T-helper 1 cell treated with Interleukin-12 subunit alpha and Interleukin-12 subunit beta and Interleukin-4 antibody, amounts not matched to agents 30 μg/mL and 1 μg/mL, for 36 hours (primary cell): ENCODE data around the gene CCDC192.
"Not testable (repeated sequence)": the region's sequence is repeated elsewhere in the genome, so short reads cannot be mapped to it uniquely, and the experiment has no call there.

Experiments used
- H3K27ac Mint-ChIP-seq: one replicate; pipeline ENCODE4 v1.8.0; 2021; ENCODE audit warnings: mild to moderate bottlenecking, mixed read lengths
- H3K27me3 Mint-ChIP-seq: one replicate; pipeline ENCODE4 v1.8.0; 2021; ENCODE audit warnings: low read depth, mixed read lengths
- H3K36me3 Mint-ChIP-seq: one replicate; pipeline ENCODE4 v1.8.0; 2021; ENCODE audit warnings: low read depth, mixed read lengths
- H3K4me1 Mint-ChIP-seq: one replicate; pipeline ENCODE4 v1.8.0; 2021; ENCODE audit warnings: low read depth, mixed read lengths
- H3K4me3 Mint-ChIP-seq: one replicate; pipeline ENCODE4 v1.8.0; 2021; ENCODE audit warnings: mild to moderate bottlenecking, moderate library complexity, mixed read lengths
- H3K9me3 Mint-ChIP-seq: one replicate; pipeline ENCODE4 v1.8.0; 2021; ENCODE audit warnings: mixed read lengths

Gene CCDC192, protein sequence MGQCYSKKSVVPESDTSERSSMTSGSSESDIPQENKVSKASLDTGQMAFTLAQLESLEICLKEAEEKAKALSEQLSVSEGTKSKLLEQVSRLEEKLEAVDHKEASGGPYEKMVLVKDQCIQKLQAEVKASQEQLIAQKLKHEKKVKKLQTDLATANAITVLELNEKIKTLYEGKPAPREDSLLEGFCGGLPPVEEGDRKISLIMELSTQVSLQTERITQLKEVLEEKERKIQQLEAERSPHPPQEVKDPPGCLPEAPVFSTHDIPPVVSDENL

GRCh38 chr5:127702926-127703561, at the start of gene CCDC192:
TSS of gene CCDC192 (plus strand) at chr5:127703391. CDS start at chr5:127703446, 55 bp downstream.
- no peak within 1 kb of the TSS for H3K27ac Mint-ChIP-seq
- H3K27me3 Mint-ChIP-seq = no peaks in the 10 kb centered on the region
- no peaks in the 10 kb centered on the region for H3K9me3 Mint-ChIP-seq
- no peak within 1 kb of the TSS for H3K4me3 Mint-ChIP-seq
- no peaks in the 10 kb centered on the region for H3K36me3 Mint-ChIP-seq
- peaks cover 3% of the 10 kb centered on the region for H3K4me1 Mint-ChIP-seq

DNA sequence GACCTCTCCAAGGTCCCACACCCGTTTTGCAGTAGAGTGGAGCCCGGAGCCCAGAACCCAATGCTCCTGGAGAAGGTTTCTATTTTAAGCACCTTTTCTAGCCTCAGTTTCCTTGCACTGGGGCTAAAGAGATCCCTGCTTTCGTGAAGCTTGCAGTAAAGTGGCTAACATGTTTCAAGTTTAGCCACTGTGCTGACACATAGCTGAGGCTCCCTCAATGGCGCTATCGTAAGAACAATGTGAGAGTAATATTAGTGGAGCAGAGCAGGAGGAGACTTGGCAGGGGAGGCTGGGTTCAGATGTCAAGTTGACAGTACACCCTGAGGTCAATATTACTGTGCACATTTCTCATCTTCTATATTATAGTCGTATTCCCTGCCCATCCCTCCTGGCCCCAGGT, 46.4 kb upstream of the CCDC192 start:
- Mint-ChIP-seq H3K27ac (no peak overlapping the region), H3K4me1 (no peaks in the 10 kb centered on the region), H3K4me3 (no peak overlapping the region), H3K9me3 (no peaks in the 10 kb centered on the region), H3K27me3 (no peaks in the 10 kb centered on the region), H3K36me3 (no peaks in the 10 kb centered on the region)

DNA sequence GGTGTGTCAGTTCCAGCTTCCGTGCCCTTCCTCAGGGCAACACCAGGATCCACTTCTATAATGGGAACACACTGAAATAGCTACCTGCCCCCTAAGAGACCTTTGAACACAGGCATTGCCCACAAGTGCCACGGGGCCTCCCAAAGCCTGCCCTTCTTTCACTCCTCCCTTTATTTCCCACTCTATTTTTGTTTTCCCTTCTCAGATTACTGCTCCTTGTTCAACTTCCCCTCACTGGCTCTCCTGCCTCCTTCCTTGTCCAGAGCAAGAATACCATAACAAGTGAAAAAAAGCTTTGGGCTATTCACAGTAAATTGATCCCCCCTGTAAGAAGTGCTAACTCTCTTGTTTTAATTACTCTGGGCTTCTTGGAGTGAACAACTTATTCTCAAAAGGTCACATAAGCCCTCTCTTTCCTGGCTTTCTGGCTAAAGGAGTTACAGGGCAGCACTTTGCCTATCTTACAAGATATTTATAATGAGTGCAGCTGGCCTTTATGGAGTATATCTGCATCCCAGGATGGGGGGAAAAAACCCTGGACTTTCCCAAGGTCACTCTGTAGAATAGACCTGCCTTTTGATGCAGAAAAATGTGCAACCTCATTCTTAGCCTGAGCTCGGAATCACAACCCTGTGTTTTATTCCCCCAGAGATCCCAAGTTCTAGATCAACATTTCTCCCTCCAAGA, 43.0 kb upstream of the CCDC192 start:
- Mint-ChIP-seq H3K27ac (no peak overlapping the region), H3K27me3 (no peaks in the 10 kb centered on the region), H3K4me3 (no peak overlapping the region), H3K9me3 (no peaks in the 10 kb centered on the region), H3K36me3 (no peaks in the 10 kb centered on the region), H3K4me1 (no peaks in the 10 kb centered on the region)

- Mint-ChIP-seq H3K27me3 (no peaks in the 10 kb centered on the region), H3K4me1 (no peaks in the 10 kb centered on the region), H3K4me3 (no peak overlapping the region), H3K36me3 (no peaks in the 10 kb centered on the region), H3K9me3 (no peaks in the 10 kb centered on the region), H3K27ac (no peak overlapping the region)
These were observed 39.1 kb upstream of the CCDC192 start for GRCh38 chr5:127664093-127664492.

GRCh38 chr5:127665641-127666040, 37.5 kb upstream of the CCDC192 start:
- Mint-ChIP-seq H3K27ac (no peak overlapping the region), H3K27me3 (peaks cover 4% of the 10 kb centered on the region), H3K4me1 (no peaks in the 10 kb centered on the region), H3K9me3 (no peaks in the 10 kb centered on the region), H3K4me3 (no peak overlapping the region), H3K36me3 (no peaks in the 10 kb centered on the region)

GRCh38 chr5:127666043-127666716, 37.0 kb upstream of the CCDC192 start:
- Mint-ChIP-seq H3K27me3 (peaks cover 4% of the 10 kb centered on the region), H3K36me3 (no peaks in the 10 kb centered on the region), H3K27ac (no peak overlapping the region), H3K4me1 (no peaks in the 10 kb centered on the region), H3K9me3 (no peaks in the 10 kb centered on the region), H3K4me3 (no peak overlapping the region)

DNA sequence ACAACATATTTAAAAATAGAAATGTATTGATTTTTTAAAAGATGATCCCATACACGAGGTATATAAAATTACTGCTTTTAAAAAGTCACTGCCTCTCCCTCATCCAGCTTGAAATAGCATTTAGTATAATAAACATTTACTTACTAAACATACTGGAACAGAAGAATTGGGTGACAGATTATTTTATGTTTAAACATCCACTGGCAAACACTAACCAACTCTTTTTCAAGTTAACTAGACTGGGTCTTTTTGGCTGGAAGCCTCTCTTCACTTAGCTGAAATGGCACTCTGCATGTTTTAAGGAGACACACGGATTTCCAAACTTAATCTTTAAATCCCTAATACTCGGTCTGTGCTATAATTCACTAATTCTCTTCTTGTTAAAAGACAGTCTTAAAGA, 35.3 kb upstream of the CCDC192 start:
- Mint-ChIP-seq H3K27me3 (peaks cover 4% of the 10 kb centered on the region), H3K4me1 (no peaks in the 10 kb centered on the region), H3K27ac (no peak overlapping the region), H3K9me3 (no peaks in the 10 kb centered on the region), H3K36me3 (no peaks in the 10 kb centered on the region), H3K4me3 (no peak overlapping the region)

DNA sequence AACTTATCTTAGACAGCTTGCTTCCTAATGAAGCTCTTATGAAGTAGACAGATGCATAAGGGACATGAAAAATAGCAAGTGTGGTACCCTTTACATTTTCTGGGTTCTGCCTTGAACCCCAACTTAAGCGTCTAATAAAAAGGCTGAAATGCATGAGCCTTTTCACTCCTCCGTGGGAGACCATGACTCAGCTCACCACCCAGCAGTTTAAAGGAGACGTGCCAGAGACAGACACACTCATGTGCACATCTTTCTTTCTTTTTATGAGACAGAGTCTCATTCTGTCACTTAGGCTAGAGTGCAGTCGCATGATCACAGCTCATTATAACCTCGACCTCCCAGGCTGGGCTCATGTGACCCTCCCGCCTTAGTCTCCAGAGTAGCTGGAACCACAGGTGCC, 32.0 kb upstream of the CCDC192 start:
- H3K4me3 Mint-ChIP-seq = no peak overlapping the region
- no peak overlapping the region for H3K27ac Mint-ChIP-seq
- no peaks in the 10 kb centered on the region for H3K9me3 Mint-ChIP-seq

DNA sequence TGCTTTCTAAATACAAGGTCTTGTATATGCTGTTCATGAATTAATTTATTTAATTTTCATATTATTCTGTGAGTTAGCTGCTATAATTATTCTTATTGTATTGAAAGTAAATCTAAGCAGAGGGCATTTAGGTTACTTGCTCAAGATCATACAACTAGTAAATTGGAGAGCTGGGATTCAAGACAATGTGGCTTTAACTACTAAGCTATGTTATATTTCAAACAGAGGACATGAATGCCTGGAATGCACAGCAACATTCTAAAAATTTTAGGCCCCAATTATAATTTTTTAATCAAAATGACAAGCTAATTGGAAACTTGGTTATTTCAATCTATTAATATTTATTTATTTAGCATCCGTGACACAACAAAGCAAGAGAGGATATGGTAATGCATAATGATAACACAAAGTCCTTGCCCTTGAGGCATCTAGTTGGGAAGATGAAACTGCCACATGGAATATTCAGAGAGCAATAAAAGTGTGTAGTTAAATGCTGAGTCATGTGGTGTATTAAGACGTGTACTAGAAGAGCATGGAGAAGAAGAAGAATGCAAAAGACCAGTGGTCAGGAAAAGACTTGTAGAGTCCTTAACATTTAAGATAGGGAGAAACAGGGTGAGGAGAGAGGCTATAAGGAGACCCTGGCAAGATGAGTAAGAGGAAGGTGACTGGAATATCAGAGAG, 29.9 kb upstream of the CCDC192 start:
- peaks cover 2% of the 10 kb centered on the region for H3K9me3 Mint-ChIP-seq
- no peaks in the 10 kb centered on the region for H3K36me3 Mint-ChIP-seq
- no peak overlapping the region for H3K4me3 Mint-ChIP-seq
- no peaks in the 10 kb centered on the region for H3K4me1 Mint-ChIP-seq
- peaks cover 4% of the 10 kb centered on the region for H3K27me3 Mint-ChIP-seq
- no peak overlapping the region for H3K27ac Mint-ChIP-seq

More for the DNA sequence above, 32.0 kb upstream of the CCDC192 start:
- Mint-ChIP-seq H3K36me3 (no peaks in the 10 kb centered on the region), H3K4me1 (no peaks in the 10 kb centered on the region), H3K27me3 (peaks cover 4% of the 10 kb centered on the region)

GRCh38 chr5:127676951-127677350, 26.2 kb upstream of the CCDC192 start:
- not testable (repeated sequence) for H3K36me3 Mint-ChIP-seq, H3K4me1 Mint-ChIP-seq, H3K9me3 Mint-ChIP-seq, H3K27me3 Mint-ChIP-seq, H3K4me3 Mint-ChIP-seq, H3K27ac Mint-ChIP-seq

DNA sequence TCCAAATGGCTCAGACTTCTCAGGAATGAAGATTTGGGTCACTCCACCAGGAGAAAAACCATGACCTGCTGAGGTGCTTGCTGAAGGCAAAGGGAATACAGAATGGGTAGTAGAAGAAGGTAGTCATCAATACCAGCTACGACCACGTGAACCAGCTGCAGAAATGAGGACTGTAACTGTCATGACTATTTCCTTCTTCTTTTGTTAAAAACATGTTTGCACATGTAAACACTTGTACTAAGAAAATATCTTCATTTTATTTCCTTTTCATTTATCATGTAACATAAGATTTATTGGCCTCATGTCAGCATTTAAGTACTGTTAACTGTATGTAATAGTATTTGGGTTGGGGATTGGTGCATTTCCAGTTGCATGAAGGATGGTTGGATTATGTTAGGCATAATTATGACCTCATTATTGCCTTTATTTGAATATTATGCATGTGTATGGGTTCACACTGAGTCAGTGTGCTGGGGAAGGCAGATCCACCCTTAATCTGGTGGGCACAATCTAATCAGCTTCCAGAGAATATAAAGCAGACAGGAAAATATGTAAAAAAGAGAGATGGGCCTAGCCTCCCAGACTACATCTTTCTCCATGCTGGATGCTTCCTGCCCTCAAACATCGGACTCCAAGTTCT, 23.4 kb upstream of the CCDC192 start:
- H3K9me3 Mint-ChIP-seq, H3K4me3 Mint-ChIP-seq, H3K36me3 Mint-ChIP-seq, H3K27me3 Mint-ChIP-seq, H3K27ac Mint-ChIP-seq, H3K4me1 Mint-ChIP-seq: not testable (repeated sequence)

- no peak overlapping the region for H3K4me3 Mint-ChIP-seq
- no peaks in the 10 kb centered on the region for H3K36me3 Mint-ChIP-seq
- no peaks in the 10 kb centered on the region for H3K27me3 Mint-ChIP-seq
These were observed 22.6 kb upstream of the CCDC192 start for GRCh38 chr5:127680595-127680994.

GRCh38 chr5:127683008-127683407, 20.2 kb upstream of the CCDC192 start:
- Mint-ChIP-seq H3K4me3 (no peak overlapping the region), H3K27me3 (no peaks in the 10 kb centered on the region), H3K4me1 (no peaks in the 10 kb centered on the region), H3K27ac (no peak overlapping the region), H3K36me3 (no peaks in the 10 kb centered on the region), H3K9me3 (peaks cover 3% of the 10 kb centered on the region)

More at GRCh38 chr5:127680595-127680994, 22.6 kb upstream of the CCDC192 start:
- Mint-ChIP-seq H3K27ac (no peak overlapping the region), H3K4me1 (no peaks in the 10 kb centered on the region), H3K9me3 (peaks cover 3% of the 10 kb centered on the region)
